Activated gamma-delta T cell treated with Interleukin-2 at 50 U/mL for 16 hours (primary cell): ENCODE results near the gene FDX1.

ENCODE experiments used
- DNase-seq: peaks from one replicate; pipeline ENCODE4 v3.0.0-alpha.2; 2020

FDX1 gene

DNA sequence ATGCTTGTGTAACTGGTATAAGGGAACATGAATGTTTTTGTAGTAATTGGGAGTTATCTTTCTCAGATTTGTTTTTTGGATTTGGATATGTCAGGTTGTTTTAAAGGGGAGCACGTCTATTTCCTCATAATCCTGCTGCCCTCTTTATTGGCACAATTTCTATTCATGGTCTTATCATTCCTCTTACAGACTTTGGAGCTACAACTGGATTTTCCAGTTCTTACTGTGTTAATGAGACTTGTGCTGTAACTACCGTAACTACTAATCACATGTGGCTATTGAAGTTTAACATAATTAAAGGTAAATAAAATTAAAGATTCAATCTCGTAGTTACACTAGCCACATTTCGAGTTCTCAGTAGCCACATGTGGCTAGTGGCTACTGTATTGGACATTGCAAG, 1.9 kb downstream of the FDX1 start:
- no peak for DNase-seq

DNA sequence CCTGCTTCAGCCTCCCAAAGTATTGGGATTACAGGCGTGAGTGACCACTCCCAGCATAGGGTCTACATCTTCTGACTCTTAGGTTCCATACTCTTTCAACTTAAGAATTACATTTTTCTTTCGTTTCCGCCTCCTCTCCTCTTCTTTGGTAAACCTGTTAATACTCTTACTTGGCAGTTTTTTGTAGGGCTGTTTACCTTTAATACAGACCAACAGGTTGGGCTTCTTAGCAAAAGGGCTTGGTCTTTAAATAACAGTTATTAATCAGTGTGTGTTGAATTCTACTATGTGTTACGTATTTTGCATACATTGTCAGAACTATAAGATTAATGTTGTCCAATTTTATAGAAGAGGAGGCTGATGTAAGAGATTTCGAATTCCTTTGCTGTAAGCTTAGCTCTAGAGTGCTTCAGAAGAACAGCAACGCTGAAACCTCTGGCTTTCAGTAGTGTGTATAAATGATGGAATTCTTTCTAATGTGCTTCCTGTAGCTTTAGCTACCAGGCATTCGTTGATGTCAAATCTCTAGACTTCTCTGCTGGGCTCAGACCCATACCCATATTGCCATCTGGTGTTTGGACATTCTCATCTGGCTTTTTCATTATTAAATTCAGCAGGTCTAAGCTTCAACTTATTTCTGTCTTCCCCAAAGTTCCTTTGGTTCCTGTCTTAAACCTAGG, 3.1 kb downstream of the FDX1 start:
- DNase-seq = no peak

DNA sequence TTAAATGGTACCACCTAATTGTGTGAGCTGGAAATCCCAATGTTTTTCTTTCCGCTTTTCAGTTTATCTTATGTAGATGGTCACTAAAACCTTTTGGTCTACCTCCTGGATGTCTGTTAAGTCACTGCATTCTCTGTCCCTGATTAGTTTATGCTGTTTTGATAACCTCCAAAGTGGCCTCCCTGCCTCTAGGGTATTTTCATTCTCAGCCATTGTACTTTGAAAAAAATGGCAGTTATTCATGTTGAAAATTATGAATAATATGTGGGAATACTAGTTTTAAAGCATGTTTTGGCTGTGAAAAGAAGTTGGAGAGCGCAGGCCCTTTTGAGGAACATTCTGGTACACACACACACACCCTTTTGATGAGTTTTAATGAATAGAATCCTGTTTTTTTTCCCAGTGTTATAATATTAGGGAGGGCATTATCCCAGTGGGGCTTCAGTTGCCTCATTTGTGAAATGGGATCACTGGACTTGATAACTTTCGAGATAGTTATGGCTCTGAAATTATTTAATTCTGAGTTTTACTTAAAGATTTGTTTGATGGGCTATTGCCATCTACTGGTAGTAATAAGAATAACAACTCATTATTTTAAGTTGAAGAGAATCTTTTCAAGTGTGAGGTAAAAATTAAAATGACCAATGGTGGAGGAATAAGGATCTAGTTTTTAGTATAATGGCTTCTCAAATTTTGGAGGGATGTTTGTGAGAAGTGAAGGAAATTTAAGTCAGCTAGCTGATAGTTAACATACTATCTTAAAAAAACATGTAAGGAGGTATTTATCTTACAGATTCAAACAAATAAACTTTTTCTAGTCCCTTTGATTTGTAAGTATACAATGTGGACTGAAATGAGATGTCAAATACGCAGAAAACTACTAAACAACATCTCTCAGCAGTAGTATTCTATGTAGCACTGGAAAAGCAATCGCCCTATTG, 3.9 kb downstream of the FDX1 start:
- no peak for DNase-seq

DNA sequence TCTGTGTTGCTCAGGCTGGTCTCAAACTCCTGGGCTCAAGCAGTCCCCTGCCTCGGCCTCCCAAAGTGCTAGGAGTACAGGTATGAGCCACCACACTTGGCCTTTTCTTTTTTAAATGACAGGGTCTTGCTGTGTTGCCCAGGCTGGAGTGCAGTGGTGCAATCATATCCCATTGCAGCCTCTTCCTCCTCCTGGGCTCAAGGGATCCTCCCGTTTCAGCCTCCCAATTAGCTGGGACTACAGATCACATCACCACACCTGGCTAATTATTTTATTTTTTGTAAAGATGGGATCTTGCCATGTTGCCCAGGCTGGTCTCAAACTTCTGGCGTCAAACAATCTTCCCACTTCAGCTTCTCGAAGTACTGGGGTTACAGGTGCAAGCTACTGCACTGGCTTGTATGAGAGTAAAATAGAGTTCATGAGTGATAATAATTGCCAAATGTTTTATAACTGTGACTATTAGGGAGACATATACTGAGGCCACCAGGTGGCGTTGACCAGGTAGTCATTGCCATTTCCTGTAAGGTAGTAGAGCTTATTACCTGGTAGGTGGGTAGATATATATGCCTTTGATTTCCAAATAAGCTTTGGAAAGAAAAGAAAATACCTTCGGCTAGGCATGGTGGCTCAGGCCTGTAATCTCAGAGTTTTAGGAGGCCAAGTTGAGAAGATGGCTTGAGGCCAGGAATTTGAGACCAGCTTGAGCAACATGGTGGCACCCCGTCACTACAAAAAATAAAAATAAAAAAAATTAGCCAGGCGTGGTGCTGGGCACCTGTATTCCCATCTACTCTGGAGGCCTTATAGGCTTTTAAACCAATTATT, 5.4 kb downstream of the FDX1 start:
- no peak for DNase-seq

DNA sequence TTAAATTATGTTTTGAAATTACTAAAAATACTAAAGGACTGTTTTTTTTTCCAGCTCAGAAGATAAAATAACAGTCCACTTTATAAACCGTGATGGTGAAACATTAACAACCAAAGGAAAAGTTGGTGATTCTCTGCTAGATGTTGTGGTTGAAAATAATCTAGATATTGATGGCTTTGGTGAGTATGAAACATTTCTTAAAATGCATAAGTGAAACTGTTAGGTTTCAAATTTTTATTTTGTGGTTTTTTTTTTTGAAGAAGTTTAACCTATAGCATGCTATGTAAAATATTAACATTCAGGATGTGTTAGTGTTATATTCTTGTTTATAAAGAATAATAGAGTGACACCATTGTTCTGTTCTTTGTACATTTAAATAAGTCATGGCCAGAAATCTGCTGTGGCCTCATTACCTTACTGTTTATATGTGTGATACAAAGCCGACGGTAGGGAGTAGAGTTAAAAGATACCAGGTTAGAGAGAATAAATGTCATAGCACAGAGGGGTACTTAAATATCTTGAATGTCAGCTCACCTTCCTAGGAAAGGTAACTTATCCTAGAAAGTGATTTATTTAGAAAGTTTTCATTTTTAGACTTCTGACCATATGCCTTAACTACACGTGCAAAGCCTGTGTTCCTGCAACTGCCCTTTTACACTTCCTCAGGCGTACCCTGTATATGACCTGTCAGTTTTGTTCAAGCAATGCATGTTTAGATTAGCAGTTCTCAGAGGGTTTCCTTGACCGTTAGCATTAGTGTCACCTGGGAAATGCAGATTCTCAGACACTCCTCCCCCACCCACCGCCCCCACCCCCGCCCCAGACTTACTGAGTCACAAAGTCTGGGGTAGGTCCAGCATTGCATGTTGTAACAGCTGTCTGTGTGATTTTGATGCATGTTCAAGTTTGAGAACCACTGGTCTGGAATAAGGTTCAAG, 6.3 kb downstream of the FDX1 start:
- no peak for DNase-seq

DNA sequence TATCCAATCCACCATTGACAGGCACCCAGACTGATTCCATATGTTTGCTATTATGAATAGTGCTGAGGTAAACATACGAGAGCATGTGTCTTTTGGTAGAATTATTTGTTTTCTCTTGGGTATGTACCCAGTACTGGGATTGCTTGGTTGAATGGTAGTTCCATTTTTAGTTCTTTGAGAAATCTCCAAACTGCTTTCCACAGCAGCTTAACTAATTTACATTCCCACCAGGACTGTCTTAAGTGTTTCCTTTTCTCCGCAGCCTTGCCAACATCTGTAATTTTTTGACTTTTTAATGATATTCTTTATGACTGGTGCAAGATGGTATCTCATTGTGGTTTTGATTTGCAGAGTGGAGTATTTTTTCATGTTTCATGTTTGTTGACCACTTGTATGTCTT, 8.3 kb downstream of the FDX1 start:
- no peak for DNase-seq

DNA sequence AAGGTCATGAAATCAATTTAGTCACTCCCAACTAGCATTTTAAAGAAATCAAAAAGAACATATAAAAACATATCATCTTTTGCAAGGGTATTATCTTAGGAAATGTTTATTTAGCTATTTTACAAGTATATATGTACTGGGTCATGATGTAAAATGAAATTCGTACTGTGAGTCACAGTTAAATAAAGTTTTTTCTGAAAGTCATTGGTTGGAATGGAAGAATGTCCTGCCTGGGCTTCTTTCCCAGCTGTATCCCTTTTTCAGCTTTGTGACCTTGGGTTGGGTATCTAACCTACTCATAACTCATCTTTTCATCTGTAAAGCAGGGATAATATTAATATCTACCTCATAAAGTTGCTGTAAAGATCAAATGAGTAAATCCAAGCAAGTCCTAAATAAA, 15.7 kb downstream of the FDX1 start:
- no peak for DNase-seq

DNA sequence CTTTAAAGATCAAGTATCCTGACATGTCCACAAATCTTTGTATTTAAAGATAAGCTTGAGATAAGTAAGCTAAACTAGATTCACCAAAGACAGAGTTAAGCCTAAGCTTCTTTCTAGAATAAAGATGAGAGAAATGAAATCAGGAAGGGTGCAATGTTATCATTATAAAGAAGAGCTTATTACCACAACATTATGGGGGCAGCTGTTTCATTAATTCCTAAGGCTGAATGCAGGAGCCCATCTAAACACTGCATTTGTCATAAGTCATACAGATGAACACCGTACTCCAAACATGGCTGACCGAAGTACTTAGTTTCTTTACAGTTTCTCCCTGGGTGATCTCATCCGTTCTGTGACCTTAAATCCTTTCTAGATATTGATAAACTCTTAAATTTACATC, 16.3 kb downstream of the FDX1 start:
- DNase-seq = no peak

DNA sequence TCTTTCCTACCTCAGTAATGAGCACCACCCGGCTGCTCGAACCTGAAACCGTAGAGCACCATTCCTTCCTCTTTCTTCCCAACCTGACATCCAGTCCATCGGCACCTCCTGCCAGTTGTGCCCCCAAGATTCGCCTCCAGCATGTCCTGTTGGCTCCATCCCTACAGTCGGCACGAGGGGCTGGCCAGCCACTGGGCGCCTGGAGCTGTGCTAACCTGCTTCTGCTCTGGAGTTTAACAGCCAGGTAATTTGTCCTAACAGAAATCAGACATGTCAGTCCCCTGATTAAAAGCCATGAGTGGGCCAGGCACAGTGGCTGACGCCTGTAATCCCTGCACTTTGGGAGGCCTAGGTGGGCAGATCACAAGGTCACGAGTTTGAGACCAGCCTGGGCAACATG, 16.8 kb downstream of the FDX1 start:
- no peak for DNase-seq

DNA sequence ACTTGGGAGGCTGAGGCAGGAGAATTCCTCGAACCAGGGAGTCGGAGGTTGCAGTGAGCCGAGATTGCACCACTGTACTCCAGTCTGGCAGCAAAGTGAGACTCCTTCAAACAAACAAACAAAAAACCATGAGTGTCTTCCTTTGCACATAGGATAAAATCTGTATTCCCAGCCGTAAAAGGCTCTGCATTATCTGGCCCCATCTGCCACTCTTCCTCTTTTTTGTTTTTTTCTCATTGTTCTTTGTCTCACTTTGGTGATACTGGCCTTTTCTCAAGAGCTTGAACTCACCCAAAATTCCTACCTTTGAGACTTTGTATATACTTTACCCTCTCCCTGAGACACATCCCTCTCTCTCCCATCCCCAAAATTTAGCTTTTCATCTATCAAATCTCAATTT, 17.6 kb downstream of the FDX1 start:
- no peak for DNase-seq

DNA sequence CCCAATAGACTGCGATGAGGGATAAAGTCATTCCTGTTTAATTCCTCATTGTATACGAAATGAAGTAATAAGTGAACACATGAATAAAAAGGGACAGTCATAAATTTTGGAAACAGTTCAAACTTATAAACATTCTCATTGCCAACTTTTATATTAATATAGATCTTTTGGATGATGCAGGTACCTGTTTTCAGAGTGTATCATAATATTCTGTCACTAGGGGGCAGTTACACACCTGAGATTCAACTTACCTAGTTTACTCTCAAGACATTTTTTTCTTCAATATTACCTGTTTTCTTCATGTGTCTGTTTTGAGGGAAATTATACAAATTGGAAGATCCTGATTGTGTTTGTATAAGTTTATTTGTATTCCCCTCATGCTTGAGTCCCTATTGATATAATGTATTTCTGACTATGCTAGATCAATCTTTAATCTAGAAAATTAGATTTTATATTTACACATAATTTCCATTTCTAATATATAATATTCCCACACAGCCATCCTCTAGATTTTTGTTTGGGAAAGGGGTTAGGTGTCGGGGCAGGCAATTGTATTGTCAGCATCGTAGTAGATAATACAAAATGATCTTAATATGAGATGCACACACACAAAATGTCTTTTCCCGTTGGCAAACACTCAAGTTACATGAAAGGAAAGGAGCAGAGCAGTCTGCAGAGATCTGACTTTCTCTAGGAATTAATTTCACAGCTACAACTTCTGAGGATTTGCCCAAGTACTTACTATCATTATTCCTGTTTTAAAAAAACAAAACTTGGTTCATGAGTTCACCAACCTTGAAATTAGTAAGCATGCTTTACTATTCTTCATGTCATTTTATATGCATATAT, 18.4 kb downstream of the FDX1 start:
- no peak for DNase-seq

DNA sequence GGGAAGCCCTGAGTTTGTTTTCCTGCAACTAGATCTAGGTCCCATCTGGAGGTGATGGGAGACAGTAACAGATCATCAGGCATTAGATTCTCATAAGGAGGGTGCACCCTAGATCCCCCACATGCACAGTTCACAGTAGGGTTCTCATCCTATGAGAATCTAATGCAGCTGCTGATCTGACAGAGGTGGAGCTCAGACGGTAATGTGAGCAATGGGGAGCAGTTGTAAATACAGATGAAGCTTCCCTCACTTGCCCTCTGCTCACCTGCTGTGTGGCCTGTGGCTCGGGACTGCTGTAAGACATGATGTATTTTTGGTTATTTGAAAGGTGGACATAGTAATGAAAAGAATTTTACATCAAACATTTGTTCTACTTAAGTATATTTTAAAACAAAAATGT, 20.5 kb downstream of the FDX1 start:
- no peak for DNase-seq

DNA sequence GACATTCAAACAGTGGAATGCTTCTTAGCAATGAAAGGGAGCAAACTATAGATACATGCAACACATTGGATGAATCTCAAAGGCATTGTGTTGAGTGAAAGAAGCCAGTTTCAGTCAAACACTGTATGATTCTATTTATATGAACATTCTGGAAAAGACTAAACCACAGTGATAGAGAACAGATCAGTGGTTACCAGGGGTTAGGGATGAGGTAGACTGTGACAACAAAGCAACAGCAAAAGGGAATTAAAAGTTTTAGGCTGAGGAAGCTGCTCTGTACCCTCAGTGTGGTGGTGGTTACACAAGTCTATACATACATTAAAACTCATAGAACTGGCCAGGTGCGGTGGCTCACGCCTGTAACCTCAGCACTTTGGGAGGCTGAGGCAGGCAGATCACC, 23.0 kb downstream of the FDX1 start:
- no peak for DNase-seq

DNA sequence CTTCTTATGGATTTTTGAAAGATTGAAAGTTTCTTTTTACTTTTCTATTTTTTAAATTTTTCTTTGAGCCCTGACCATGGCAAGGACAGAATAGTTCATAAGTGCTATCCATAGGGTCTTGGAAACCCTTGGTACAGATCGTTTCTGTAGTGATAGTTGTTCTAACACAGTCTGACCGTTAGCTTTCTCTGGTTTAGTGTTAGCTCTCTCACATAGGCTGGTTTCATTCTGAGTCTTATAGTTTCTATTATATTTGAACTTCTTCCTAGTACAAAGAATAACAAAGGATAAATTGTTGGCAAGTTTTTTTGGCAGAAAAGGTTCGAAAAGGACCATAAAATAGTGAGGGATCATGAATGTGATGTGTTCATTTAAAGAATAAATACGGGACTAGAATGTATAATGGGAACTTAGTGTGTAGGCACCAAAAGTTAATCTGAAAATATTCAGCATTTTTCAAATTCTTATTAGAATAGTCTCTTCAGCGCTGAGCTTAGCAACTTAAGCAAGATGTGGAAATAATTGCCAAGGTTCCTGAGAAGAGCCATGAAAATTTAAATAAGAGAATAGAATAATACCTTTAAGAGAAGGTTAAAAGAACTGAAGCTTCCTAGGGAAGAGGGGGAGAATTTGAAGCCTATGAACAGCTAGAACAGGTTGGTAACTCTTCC, 24.1 kb downstream of the FDX1 start:
- no peak for DNase-seq

DNA sequence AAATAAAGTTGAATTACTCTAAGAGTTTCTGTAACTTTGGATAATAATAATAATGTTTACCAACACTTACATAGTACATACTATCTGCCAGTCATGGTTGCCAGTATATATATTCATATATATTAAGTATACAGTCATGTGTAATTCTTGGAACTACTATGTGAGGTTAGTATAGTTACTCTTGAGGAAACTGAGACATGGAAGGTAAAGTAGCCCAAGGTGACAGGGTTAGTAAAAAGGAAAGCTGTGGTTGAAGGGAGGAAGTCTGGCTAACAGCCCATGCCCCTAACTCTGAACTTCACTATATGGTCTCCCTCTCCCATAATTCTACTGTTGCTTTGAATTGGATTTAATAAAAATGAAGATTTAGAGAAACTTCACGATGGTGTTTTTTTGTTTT, 24.9 kb downstream of the FDX1 start:
- no peak for DNase-seq

DNA sequence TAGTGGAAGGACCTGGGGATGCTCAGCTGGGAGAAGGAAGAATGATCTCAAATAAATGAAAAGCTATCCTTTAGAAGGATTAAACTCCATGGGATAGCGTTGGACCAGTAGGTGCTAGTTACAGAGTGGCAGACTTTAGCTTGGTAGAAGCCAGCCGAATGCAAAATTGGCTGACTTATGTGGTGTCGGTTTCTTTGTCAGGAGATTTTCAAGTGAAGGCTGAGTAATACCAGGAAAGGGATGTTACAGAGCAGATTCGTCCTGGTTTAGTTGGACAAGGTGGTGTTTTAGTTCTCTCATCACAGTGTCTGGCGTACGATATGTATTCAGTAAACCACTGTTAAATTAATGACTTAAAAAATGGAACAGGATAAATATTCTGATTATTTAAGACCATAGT, 26.0 kb downstream of the FDX1 start:
- no peak for DNase-seq

DNA sequence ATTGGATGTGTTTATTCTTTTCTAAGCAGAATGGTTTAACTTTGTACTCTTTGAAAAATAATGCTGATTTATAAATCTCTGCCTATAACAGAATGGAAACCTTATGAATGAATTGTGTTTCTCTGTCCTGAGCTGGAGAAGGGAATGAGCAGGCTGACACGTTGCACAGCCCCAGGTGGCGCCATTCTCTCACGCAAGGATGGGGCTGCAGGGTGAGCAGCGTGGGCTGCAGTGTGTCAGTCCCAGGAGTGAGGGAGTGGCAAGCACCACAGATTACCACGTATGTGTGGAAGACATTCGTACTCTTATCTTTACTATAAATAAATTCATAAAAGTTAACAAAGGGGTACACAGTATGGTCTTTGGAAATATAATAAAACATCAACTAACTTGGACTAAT, 33.4 kb downstream of the FDX1 start:
- DNase-seq = no peak

DNA sequence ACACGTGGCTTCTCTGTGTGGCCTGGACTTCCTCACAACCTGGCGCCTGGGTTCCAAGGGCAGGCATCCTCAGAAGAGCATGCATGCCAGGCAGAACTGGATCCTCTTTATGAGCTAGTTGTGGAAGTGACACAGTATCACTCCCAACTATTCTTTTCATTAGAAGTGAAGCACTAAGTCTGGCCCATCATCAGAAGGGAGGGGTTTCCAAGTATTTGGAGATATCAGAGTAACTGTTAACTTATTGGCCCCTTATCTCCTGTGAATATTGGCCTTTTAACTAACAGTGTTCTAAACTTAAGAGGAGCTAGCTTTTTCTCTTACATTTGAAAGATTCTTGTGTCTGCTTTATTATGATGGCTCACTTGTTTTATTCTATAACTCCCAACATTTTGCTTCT, 35.5 kb downstream of the FDX1 start:
- no peak for DNase-seq

DNA sequence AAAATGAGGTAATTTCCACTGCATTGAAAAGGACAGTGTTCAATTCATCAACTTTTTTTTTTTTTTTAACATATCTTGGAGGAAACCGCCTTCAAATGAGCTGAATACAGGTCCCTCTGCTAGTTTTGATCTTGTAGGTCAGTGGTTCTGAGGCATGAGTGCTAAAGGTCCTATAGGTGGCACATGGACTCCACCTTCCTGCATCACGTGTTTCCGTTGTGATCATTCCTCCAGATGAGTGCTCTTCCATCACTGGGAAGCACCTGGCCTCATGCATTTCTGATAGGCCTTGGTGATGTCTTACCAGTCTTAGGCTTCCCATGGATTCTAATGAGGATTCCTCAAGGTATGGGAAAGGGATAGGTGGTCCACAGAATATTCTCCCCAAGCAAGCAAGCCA, 37.8 kb downstream of the FDX1 start:
- no peak for DNase-seq

DNA sequence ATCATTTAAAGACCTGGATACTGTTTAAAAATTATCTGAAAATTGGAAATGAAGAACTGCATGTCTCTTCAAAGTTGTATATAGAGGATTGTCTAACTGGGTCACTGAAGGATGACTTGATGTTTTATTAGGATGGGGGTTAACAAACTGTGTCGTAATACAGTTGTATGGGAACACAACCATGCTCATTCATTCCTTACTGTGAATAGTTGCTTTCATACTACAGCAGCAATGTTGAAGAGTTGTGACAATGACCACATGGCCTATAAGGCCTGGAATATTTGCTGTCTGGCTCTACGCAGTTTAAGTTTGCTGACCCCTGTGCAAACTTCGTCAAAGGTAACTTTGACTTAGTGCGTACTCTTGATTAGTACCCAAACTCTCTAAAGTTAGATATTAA, 38.4 kb downstream of the FDX1 start:
- no peak for DNase-seq

DNA sequence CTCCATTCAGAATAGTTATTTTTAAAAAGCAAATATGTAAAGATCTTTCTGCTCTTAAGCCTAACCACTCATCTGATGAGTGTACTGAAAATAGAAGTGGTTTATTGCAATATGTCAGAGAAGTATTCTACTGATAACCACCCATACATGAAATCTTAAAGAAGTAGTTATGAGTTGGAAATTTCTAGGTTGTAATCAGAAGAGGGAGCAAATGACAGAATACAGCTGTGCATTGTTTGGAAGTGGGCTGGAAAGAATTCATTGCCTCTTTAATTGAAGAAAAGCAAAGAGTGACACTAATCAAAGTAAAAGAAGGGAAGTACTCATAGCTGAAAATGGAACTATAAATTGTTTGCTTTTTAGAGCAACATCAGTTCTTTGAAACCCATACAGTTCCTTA, 39.4 kb downstream of the FDX1 start:
- DNase-seq = no peak
